HS-5 (cell line): ENCODE measurements around the gene TAS2R13.

Experiments
- DNase-seq: peaks from one replicate; pipeline ENCODE4 v3.0.0-alpha.2; 2012; ENCODE audit warnings: low read depth

TAS2R13 gene

GRCh38 chr12:10867381-10867780, 42.0 kb downstream of the TAS2R13 start:
- DNase-seq = no peak

- DNase-seq = no peak
Observed at GRCh38 chr12:10863512-10864218, 45.7 kb downstream of the TAS2R13 start.

GRCh38 chr12:10861366-10861765, 48.0 kb downstream of the TAS2R13 start:
- DNase-seq = no peak
